K562 (cell line): ENCODE data around the gene GANAB. TPM values are rescaled to one million over a fixed set of nuclear protein-coding genes. Genes with fewer than 3 reads are reported as not detected.

Experiments used
- BACH1 ChIP-seq: fragments of 200-800 bp; sonication (Bioruptor generic); IDR thresholded peaks from 2 replicates; pipeline ENCODE4 v1.6.1; 2016; ENCODE audit warnings: missing genetic modification characterization, missing compliant biosample characterization
- BMI1 ChIP-seq: fragments of 150-350 bp; IDR thresholded peaks from 2 replicates; pipeline ENCODE4 v1.6.1; 2014; ENCODE audit warnings: low read length
- E2F4 ChIP-seq: sonication (generic); formaldehyde crosslinking; IDR thresholded peaks from 2 replicates; pipeline ENCODE4 v1.8.0; 2022; ENCODE audit warnings: mild to moderate bottlenecking, low read depth, missing genetic modification reagents
- HMGN3 ChIP-seq: IDR thresholded peaks from 2 replicates; pipeline ENCODE4 v1.6.1; 2011; ENCODE audit warnings: borderline replicate concordance, low read depth, mild to moderate bottlenecking, mixed read lengths, low read length; ENCODE audit not compliant: insufficient read length; ENCODE audit errors: extremely low read depth
- KLF1 ChIP-seq: fragments of 450-650 bp; IDR thresholded peaks from 2 replicates; pipeline ENCODE4 v1.6.1; 2016; ENCODE audit warnings: missing genetic modification characterization, missing compliant biosample characterization
- KLF6 ChIP-seq: fragments of 250-450 bp; sonication (Bioruptor Pico); IDR thresholded peaks from 2 replicates; pipeline ENCODE4 v1.4.0; 2020; ENCODE audit warnings: mild to moderate bottlenecking, moderate library complexity, borderline replicate concordance
- MTF1 ChIP-seq: fragments of 250-450 bp; sonication (Bioruptor Pico); IDR thresholded peaks from 2 replicates; pipeline ENCODE4 v1.9.0; 2021; ENCODE audit warnings: moderate library complexity, mild to moderate bottlenecking, inconsistent platforms, borderline replicate concordance
- MYC ChIP-seq, 2 experiments: fragments of 250-450 bp in 1 of 2; sonication (Bioruptor Pico) in 1 of 2; IDR thresholded peaks; 2 replicates each; pipeline versions ENCODE4 v1.5.1 to v1.6.1; 2012 to 2021; ENCODE audit warnings: low read depth in 2 of 2, borderline replicate concordance in 1 of 2, improper control_type of control experiment in 1 of 2, low read length in 1 of 2, mild to moderate bottlenecking in 1 of 2, moderate library complexity in 1 of 2
- PHB ChIP-seq: fragments of 250-450 bp; sonication (Bioruptor Pico); IDR thresholded peaks from 2 replicates; pipeline ENCODE4 v1.5.0; 2021
- PPARD ChIP-seq: fragments of 250-450 bp; sonication (Bioruptor Pico); IDR thresholded peaks from 2 replicates; pipeline ENCODE4 v1.8.0; 2022; ENCODE audit warnings: inconsistent platforms, mild to moderate bottlenecking, moderate library complexity
- RFX1 ChIP-seq: fragments of 450-650 bp; IDR thresholded peaks from 2 replicates; pipeline ENCODE4 v1.6.1; 2016; ENCODE audit warnings: mild to moderate bottlenecking, moderate library complexity
- SAFB ChIP-seq: fragments of 200-400 bp; formaldehyde crosslinking; IDR thresholded peaks from 2 replicates; pipeline ENCODE4 v1.6.1; 2017; ENCODE audit warnings: low read depth, low read length, borderline replicate concordance
- SMARCA4 ChIP-seq: fragments of 450-650 bp; IDR thresholded peaks from 2 replicates; pipeline ENCODE4 v1.6.1; 2016
- SMARCE1 ChIP-seq: fragments of 450-650 bp; IDR thresholded peaks from 2 replicates; pipeline ENCODE4 v1.7.1; 2016; ENCODE audit warnings: mild to moderate bottlenecking
- XRCC5 ChIP-seq: fragments of 200-400 bp; formaldehyde crosslinking; IDR thresholded peaks from 2 replicates; pipeline ENCODE4 v1.6.1; 2017; ENCODE audit warnings: low read depth, mild to moderate bottlenecking, low read length
- ZBTB9 ChIP-seq: fragments of 450-650 bp; formaldehyde crosslinking; IDR thresholded peaks from 2 replicates; pipeline ENCODE4 v1.4.0; 2020; ENCODE audit warnings: mild to moderate bottlenecking, moderate library complexity
- ZFP36 ChIP-seq: fragments of 150-350 bp; IDR thresholded peaks from 2 replicates; pipeline ENCODE4 v1.6.1; 2018; ENCODE audit warnings: low read length, low read depth; ENCODE audit not compliant: partially characterized antibody
- polyA plus RNA-seq, 8 experiments: library from polyadenylated mRNA; depleted of rRNA in 4 of 8; stranded (reverse) in 5 of 8; unstranded in 3 of 8; fragments of >200 nt; fragmentation: Nextera tagmentation in 2 of 8; fragmentation: Illumina TruSeq in 1 of 8; extraction: Ambion mirVana in 2 of 8; extraction: Trizol in 1 of 8; gene quantifications; 2 replicates each; pipeline versions ENCODE4 v1.2.1 to v1.2.3, GENCODE V29; 2011 to 2014; ENCODE audit warnings: inconsistent platforms in 1 of 8, missing spikeins in 1 of 8
- total RNA-seq, 7 experiments: library from RNA; depleted of rRNA in 6 of 7; stranded (reverse); fragments of >200 nt in 6 of 7; fragmentation: Illumina TruSeq in 2 of 7; extraction: Trizol in 2 of 7; gene quantifications; 2 replicates each; pipeline versions ENCODE4 v1.2.1 to v1.2.3, GENCODE V29; 2011 to 2021; ENCODE audit warnings: low replicate concordance in 1 of 7
- TF ChIP-seq, protein P1 (sequence below): fragments of 250-450 bp; sonication (Bioruptor Pico); IDR thresholded peaks from 2 replicates; pipeline ENCODE4 v1.9.0; 2021; ENCODE audit warnings: mild to moderate bottlenecking
- TF ChIP-seq, protein P2 (sequence below): fragments of 450-650 bp; formaldehyde crosslinking; conservative IDR thresholded peaks from 2 replicates; pipeline ENCODE4 v1.4.0; 2022; ENCODE audit warnings: mild to moderate bottlenecking, missing genetic modification characterization
- TF ChIP-seq, protein P3 (sequence below): sonication (generic); formaldehyde crosslinking; IDR thresholded peaks from 2 replicates; pipeline ENCODE4 v1.8.1; 2023; ENCODE audit warnings: mild to moderate bottlenecking, missing genetic modification reagents, moderate library complexity
- TF ChIP-seq, protein P4 (sequence below): fragments of 250-450 bp; sonication (Bioruptor Pico); IDR thresholded peaks from 2 replicates; pipeline ENCODE4 v1.5.0; 2020; ENCODE audit warnings: mild to moderate bottlenecking

GANAB gene
- total and polyA plus RNA-seq, 9 of the 15 experiments (the other 6 are each of a cell fraction or from before 2014, with no cell fraction given), result 6.5 to 284 (median 161) TPM

DNA sequence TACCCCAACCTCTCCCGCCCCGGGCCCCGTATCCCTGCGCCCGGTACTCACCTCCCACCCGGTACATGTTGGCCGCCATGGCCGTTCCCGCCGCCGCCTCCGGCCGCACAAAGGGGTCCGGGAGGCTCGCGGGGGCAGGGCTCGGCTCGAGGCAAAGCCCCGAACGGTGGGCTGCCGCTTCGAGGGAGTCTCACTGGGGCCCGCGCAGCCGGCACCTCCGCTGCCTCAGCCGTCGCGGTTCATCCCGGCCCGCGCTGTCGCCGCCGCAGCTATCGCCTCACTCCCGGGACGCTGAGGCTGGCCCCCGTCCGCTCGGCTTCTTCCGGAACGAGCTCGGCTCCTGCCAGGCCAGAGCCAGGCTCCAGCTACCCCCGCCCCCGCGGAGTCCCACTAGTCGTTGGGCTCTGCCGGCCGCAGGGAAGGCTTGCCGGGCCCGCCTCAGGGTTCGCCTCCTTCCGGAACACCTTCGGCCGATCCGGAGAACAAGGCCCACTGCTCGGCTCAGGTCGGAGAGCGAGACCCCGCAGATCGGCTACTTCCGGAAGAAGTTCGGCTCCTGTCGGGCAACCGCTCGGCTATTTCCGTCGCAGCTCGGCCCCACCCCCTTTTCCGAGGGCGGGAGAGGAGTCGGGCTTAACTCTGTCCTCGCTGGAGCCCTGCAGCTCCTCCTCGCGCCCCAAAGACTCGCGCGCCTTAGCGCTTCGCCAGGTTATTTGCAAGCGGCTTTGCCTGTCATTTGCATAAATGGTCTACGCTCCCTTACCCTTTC, 44.9 kb downstream of the GANAB start, which contains the start of gene MTA2 (continued):
- peak; percentile 57 for TF ChIP-seq MYC (IDR thresholded peaks at IDR 0.05; ENCODE audit: low read depth, low read length)
- no peak for TF ChIP-seq MYC (CRISPR knock-in tag; IDR thresholded peaks at IDR 0.05; ENCODE audit: borderline replicate concordance, low read depth)
- TF ChIP-seq MTF1 (CRISPR knock-in tag), result no peak
- TF ChIP-seq HMGN3, result peak; percentile 63
- no peak for TF ChIP-seq SMARCA4
- TF ChIP-seq BACH1 (tag), result no peak
- TF ChIP-seq SAFB, result no peak
- TF ChIP-seq RFX1, result no peak
- peak; percentile 84; the same call in 1 of the 2 replicates for TF ChIP-seq XRCC5
- no peak for TF ChIP-seq KLF6 (CRISPR knock-in tag)
- no peak for TF ChIP-seq ZFP36
- TF ChIP-seq BMI1, result no peak
- TF ChIP-seq ZBTB9 (CRISPR knock-in tag), result no peak
- TF ChIP-seq, protein P1, sequence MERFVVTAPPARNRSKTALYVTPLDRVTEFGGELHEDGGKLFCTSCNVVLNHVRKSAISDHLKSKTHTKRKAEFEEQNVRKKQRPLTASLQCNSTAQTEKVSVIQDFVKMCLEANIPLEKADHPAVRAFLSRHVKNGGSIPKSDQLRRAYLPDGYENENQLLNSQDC (CRISPR knock-in tag), result no peak
- TF ChIP-seq, protein P2, sequence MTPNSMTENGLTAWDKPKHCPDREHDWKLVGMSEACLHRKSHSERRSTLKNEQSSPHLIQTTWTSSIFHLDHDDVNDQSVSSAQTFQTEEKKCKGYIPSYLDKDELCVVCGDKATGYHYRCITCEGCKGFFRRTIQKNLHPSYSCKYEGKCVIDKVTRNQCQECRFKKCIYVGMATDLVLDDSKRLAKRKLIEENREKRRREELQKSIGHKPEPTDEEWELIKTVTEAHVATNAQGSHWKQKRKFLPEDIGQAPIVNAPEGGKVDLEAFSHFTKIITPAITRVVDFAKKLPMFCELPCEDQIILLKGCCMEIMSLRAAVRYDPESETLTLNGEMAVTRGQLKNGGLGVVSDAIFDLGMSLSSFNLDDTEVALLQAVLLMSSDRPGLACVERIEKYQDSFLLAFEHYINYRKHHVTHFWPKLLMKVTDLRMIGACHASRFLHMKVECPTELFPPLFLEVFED (CRISPR knock-in tag), result no peak
- TF ChIP-seq, protein P3, sequence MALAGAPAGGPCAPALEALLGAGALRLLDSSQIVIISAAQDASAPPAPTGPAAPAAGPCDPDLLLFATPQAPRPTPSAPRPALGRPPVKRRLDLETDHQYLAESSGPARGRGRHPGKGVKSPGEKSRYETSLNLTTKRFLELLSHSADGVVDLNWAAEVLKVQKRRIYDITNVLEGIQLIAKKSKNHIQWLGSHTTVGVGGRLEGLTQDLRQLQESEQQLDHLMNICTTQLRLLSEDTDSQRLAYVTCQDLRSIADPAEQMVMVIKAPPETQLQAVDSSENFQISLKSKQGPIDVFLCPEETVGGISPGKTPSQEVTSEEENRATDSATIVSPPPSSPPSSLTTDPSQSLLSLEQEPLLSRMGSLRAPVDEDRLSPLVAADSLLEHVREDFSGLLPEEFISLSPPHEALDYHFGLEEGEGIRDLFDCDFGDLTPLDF (CRISPR knock-in tag), result 0 out of 2 replicates have a peak, but pooled peaks have one; percentile 68
- TF ChIP-seq E2F4 (CRISPR knock-in tag), result no peak
- TF ChIP-seq PPARD (CRISPR knock-in tag), result no peak
- TF ChIP-seq, protein P4, sequence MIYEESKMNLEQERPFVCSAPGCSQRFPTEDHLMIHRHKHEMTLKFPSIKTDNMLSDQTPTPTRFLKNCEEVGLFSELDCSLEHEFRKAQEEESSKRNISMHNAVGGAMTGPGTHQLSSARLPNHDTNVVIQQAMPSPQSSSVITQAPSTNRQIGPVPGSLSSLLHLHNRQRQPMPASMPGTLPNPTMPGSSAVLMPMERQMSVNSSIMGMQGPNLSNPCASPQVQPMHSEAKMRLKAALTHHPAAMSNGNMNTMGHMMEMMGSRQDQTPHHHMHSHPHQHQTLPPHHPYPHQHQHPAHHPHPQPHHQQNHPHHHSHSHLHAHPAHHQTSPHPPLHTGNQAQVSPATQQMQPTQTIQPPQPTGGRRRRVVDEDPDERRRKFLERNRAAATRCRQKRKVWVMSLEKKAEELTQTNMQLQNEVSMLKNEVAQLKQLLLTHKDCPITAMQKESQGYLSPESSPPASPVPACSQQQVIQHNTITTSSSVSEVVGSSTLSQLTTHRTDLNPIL (CRISPR knock-in tag), result no peak
- TF ChIP-seq SMARCE1, result no peak
- no peak for TF ChIP-seq PHB
- no peak for TF ChIP-seq KLF1 (tag)
